Glutamatergic neuron (in vitro differentiated cells): ENCODE measurements around the gene ATP8A2. TPM values are rescaled to one million over a fixed set of nuclear protein-coding genes. Genes with fewer than 3 reads are reported as not detected.

ENCODE experiments used
- DNase-seq: peaks from one replicate; pipeline ENCODE4 v3.0.0; 2022
- H3K27ac Mint-ChIP-seq: one replicate; pipeline ENCODE4 v1.8.0; 2020; ENCODE audit warnings: mild to moderate bottlenecking, mixed read lengths, inconsistent platforms; ENCODE audit not compliant: unreplicated experiment
- H3K27me3 Mint-ChIP-seq: one replicate; pipeline ENCODE4 v1.8.0; 2020; ENCODE audit warnings: mild to moderate bottlenecking, moderate library complexity, mixed read lengths, inconsistent platforms; ENCODE audit not compliant: unreplicated experiment
- H3K36me3 Mint-ChIP-seq: one replicate; pipeline ENCODE4 v1.8.0; 2020; ENCODE audit warnings: mild to moderate bottlenecking, mixed read lengths, inconsistent platforms; ENCODE audit not compliant: unreplicated experiment
- H3K4me1 Mint-ChIP-seq: one replicate; pipeline ENCODE4 v1.8.0; 2020; ENCODE audit warnings: mild to moderate bottlenecking, low read depth, mixed read lengths, inconsistent platforms; ENCODE audit not compliant: unreplicated experiment
- H3K4me3 Mint-ChIP-seq: one replicate; pipeline ENCODE4 v1.8.0; 2020; ENCODE audit warnings: mild to moderate bottlenecking, mixed read lengths, inconsistent platforms; ENCODE audit not compliant: unreplicated experiment
- H3K9me3 Mint-ChIP-seq: one replicate; pipeline ENCODE4 v1.8.0; 2020; ENCODE audit warnings: mild to moderate bottlenecking, moderate library complexity, mixed read lengths, inconsistent platforms; ENCODE audit not compliant: unreplicated experiment
- total RNA-seq: library from RNA; stranded (reverse); fragmentation: NEBNext Ultra II Directional; extraction: Animal tissue kit (Norgen Biotek cat#: 25700); gene quantifications from one replicate; pipeline ENCODE4 v1.2.1, GENCODE V29; 2021; ENCODE audit not compliant: unreplicated experiment
- TF ChIP-seq, protein P1 (sequence below): fragments of 200-600 bp; sonication (generic); IDR thresholded peaks from one replicate; pipeline ENCODE4 v1.5.0; 2021; ENCODE audit not compliant: partially characterized antibody, unreplicated experiment

Gene ATP8A2
- total RNA-seq, 1 donor from 2014 or later, result 70.1 TPM

DNA sequence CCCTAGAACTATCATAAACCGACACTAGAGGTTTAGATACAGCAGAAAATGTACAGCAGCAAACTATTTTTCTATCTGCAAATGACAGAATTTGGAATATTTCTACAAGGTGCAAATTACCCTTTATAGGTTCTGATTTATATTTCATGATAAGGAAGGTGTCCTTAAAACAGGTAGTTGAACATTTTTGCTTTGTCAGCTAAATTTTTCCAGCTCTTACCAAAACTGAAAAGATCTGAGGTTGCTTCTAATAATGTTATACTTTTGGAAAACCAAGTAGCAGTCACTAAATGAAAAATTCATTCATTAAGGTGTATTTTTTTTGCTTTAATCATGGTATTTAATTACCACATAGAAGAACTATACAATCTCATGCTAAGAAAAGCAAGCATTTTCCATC, 671.0 kb downstream of the ATP8A2 start:
- no peaks in the 10 kb centered on the region for H3K36me3 Mint-ChIP-seq
- no peaks in the 10 kb centered on the region for H3K27me3 Mint-ChIP-seq
- no peak overlapping the region for H3K27ac Mint-ChIP-seq
- no peak overlapping the region for H3K4me3 Mint-ChIP-seq
- TF ChIP-seq, protein P1, sequence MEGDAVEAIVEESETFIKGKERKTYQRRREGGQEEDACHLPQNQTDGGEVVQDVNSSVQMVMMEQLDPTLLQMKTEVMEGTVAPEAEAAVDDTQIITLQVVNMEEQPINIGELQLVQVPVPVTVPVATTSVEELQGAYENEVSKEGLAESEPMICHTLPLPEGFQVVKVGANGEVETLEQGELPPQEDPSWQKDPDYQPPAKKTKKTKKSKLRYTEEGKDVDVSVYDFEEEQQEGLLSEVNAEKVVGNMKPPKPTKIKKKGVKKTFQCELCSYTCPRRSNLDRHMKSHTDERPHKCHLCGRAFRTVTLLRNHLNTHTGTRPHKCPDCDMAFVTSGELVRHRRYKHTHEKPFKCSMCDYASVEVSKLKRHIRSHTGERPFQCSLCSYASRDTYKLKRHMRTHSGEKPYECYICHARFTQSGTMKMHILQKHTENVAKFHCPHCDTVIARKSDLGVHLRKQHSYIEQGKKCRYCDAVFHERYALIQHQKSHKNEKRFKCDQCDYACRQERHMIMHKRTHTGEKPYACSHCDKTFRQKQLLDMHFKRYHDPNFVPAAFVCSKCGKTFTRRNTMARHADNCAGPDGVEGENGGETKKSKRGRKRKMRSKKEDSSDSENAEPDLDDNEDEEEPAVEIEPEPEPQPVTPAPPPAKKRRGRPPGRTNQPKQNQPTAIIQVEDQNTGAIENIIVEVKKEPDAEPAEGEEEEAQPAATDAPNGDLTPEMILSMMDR, result no peak
- H3K9me3 Mint-ChIP-seq, result no peaks in the 10 kb centered on the region
- no peak for DNase-seq
- peaks cover 5% of the 10 kb centered on the region for H3K4me1 Mint-ChIP-seq

DNA sequence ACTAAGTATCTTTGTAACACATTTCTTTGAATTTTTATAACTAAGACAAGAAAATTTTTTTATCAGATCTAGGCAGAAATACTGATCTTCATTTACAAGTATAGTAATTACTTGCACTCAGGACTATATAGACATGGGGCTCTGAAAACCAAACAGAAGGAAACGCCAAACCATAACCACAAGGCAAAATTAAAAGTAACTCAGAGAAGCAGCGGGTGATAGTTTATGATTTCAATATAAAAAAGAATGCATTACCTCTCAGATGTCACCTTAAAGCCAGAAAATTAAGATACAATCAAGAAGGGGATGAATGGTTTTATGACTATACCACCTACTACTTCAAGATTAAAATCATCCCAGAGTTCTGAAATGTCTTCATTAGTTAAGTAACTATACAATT, 673.4 kb downstream of the ATP8A2 start:
- TF ChIP-seq, protein P1, result no peak

DNA sequence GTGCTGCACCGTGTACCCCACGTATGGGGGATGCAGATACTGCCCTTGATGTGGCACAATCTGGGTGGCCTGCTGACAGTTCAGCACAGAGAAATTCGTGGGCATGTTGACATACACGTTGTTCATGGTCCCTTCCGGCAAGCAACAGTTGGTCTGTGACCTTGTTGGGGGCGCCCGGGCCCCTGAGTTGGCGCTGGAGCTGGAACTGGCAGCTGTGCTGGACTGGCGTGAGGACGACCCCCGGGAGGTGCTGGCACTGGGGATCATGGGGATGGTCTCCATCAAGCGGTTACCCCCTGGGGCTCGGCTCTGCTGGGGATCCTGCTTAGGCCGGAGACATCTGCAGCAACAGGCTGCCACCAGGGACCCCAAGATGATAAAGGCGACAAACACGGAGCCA, 674.9 kb downstream of the ATP8A2 start:
- peaks cover 8% of the 10 kb centered on the region for H3K27me3 Mint-ChIP-seq
- peaks cover 4% of the 10 kb centered on the region for H3K9me3 Mint-ChIP-seq
- H3K4me3 Mint-ChIP-seq, result peak overlapping the region; percentile 63
- no peaks in the 10 kb centered on the region for H3K36me3 Mint-ChIP-seq
- TF ChIP-seq, protein P1, result no peak
- DNase-seq, result no peak
- H3K4me1 Mint-ChIP-seq, result peaks cover 7% of the 10 kb centered on the region
- no peak overlapping the region for H3K27ac Mint-ChIP-seq

More for the DNA sequence above, 673.4 kb downstream of the ATP8A2 start:
- H3K36me3 Mint-ChIP-seq, result no peaks in the 10 kb centered on the region
- H3K27me3 Mint-ChIP-seq, result peaks cover 8% of the 10 kb centered on the region
- peaks cover 4% of the 10 kb centered on the region for H3K9me3 Mint-ChIP-seq
- no peak for DNase-seq
- no peak overlapping the region for H3K27ac Mint-ChIP-seq
- no peak overlapping the region for H3K4me3 Mint-ChIP-seq
- peaks cover 7% of the 10 kb centered on the region for H3K4me1 Mint-ChIP-seq

DNA sequence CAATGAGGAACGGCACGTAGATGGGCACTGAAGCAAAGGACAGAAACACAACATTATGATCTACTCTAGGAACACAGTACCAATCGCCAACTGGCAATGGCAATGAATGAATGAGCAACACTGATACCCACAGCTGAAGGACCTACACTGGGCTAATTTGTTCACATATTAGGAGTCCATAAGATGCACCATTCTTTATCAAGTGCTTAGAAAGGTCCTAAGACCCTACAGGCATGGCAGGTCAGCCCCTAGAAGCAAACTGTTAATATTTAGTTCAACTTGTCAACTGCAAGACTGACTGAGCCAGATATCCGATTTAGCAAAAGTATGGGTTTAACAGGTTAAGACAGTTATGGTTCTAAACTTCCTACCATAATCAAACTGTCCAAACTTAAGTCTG, 675.3 kb downstream of the ATP8A2 start:
- peak overlapping the region; percentile 63 for H3K4me3 Mint-ChIP-seq
- peaks cover 9% of the 10 kb centered on the region for H3K27me3 Mint-ChIP-seq
- peaks cover 8% of the 10 kb centered on the region for H3K4me1 Mint-ChIP-seq
- no peaks in the 10 kb centered on the region for H3K36me3 Mint-ChIP-seq
- DNase-seq, result no peak
- H3K9me3 Mint-ChIP-seq, result peaks cover 4% of the 10 kb centered on the region
- TF ChIP-seq, protein P1, result no peak
- no peak overlapping the region for H3K27ac Mint-ChIP-seq

DNA sequence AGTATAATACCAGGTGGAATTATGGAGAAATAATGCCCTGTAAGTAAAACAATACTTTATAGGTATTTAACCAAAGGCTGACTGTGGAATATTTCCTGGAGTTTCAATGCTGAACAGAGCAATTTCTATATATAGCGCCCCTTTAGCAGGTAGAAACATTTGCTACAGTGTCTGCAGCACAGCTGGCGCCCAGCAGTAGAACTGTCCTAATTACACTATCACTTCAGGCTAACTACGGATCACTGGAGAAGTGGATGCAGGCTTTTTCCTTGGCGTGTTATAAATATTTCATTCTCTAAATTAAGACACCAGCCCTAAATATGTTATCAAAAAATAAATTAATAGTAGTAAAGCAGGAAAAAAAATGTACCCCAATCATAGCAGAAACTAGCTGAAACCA, 677.0 kb downstream of the ATP8A2 start:
- H3K9me3 Mint-ChIP-seq, result peaks cover 11% of the 10 kb centered on the region
- peaks cover 11% of the 10 kb centered on the region for H3K27me3 Mint-ChIP-seq

More for the DNA sequence above, 677.0 kb downstream of the ATP8A2 start:
- TF ChIP-seq, protein P1, result no peak
- Mint-ChIP-seq H3K36me3 (no peaks in the 10 kb centered on the region), H3K27ac (peak overlapping the region; percentile 92), H3K4me1 (peaks cover 20% of the 10 kb centered on the region), H3K4me3 (peak overlapping the region; percentile 97)
- DNase-seq, result no peak
